ENCODE data around the gene NABP1. TPM values are rescaled to one million over a fixed set of nuclear protein-coding genes. Genes with fewer than 3 reads are reported as not detected.

Gene NABP1
- total RNA-seq, 2 experiments from 2014 or later: 16.7 to 42.5 TPM

DNA sequence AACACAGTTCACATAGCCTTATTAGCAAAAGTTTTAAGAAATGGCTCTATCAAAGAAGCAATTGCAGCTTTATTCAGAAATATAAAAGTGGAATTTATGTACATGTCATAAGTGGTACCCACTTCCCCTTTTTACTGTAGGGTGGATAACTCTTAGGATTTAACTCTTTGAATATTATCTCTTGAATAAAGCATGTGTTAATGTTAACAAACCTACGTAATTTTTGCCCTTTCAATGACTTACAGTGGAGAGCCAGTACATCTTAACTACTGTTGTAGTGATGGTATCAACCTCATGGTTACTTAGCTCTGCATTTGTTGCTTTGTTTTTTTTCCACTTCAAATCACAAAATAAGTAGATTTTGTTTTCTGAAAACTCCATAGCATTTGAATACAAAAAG is 8.8 kb downstream of the NABP1 start:
- Histone ChIP-seq H3K36me3 (ENCODE audit: insufficient read depth, low read length) (peaks cover 69% of the 10 kb centered on the region), H2AFZ (ENCODE audit: low read length) (no peak overlapping the region), H3K4me1 (ENCODE audit: insufficient read depth, low read length, poor library complexity, severe bottlenecking) (peaks cover 4% of the 10 kb centered on the region), H3K9me3 (ENCODE audit: low read length) (no peaks in the 10 kb centered on the region), H3K27ac (ENCODE audit: low read depth, low read length, poor library complexity, severe bottlenecking) (no peak overlapping the region), H3K4me3 (ENCODE audit: low read depth, low read length, poor library complexity, severe bottlenecking) (no peak overlapping the region), H3K79me2 (ENCODE audit: insufficient read depth, low read depth, low read length) (peaks cover 2% of the 10 kb centered on the region; the same call in 1 of the 2 replicates), H3K4me2 (ENCODE audit: low read length) (no peak overlapping the region), H4K20me1 (ENCODE audit: insufficient read depth, low read length) (no peaks in the 10 kb centered on the region), H3K9me2 (ENCODE audit: insufficient read depth, low read length) (no peaks in the 10 kb centered on the region)
- no peak for DNase-seq (ENCODE audit: low spot score)
- POLR2A ChIA-PET: interaction anchor here (0.7 to 1.3 kb wide), 3 partner anchors 10 to 1739 kb away, joined by 3 to 7 read pairs (median 4); no protein-coding TSS in a partner anchor
- intact Hi-C loops (cut with micrococcal nuclease; ENCODE audit: unreplicated experiment): no loop called here
- CTCF ChIA-PET (ENCODE audit: unreplicated experiment): no interaction called here
- TF ChIP-seq CTCF (conservative IDR thresholded peaks at IDR 0.05; ENCODE audit: low read length) (no peak), EZH2phosphoT487 (IDR thresholded peaks at IDR 0.05; ENCODE audit: borderline replicate concordance, low read depth, low read length) (no peak)
- BruUV-seq (replicated peaks): no TSS peak

GRCh38 chr2:191687867-191688266 is 9.9 kb downstream of the NABP1 start:
- intact Hi-C loops (cut with micrococcal nuclease; ENCODE audit: unreplicated experiment): no loop called here

More at GRCh38 chr2:191687867-191688266, 9.9 kb downstream of the NABP1 start:
- TF ChIP-seq CTCF (conservative IDR thresholded peaks at IDR 0.05; ENCODE audit: low read length) (no peak), EZH2phosphoT487 (IDR thresholded peaks at IDR 0.05; ENCODE audit: borderline replicate concordance, low read depth, low read length) (no peak)
- ChIA-PET POLR2A (interaction anchor here (0.7 to 1.5 kb wide), 4 partner anchors 11 to 77 kb away, joined by 3 to 5 read pairs (median 3); no protein-coding TSS in a partner anchor), CTCF (ENCODE audit: unreplicated experiment) (no interaction called here)
- Histone ChIP-seq H2AFZ (ENCODE audit: low read length) (no peak overlapping the region), H3K9me2 (ENCODE audit: insufficient read depth, low read length) (no peaks in the 10 kb centered on the region), H3K4me1 (ENCODE audit: insufficient read depth, low read length, poor library complexity, severe bottlenecking) (peaks cover 4% of the 10 kb centered on the region), H3K9me3 (ENCODE audit: low read length) (no peaks in the 10 kb centered on the region), H4K20me1 (ENCODE audit: insufficient read depth, low read length) (no peaks in the 10 kb centered on the region), H3K4me3 (ENCODE audit: low read depth, low read length, poor library complexity, severe bottlenecking) (no peak overlapping the region), H3K36me3 (ENCODE audit: insufficient read depth, low read length) (peaks cover 59% of the 10 kb centered on the region), H3K27ac (ENCODE audit: low read depth, low read length, poor library complexity, severe bottlenecking) (no peak overlapping the region), H3K4me2 (ENCODE audit: low read length) (no peak overlapping the region), H3K79me2 (ENCODE audit: insufficient read depth, low read depth, low read length) (no peaks in the 10 kb centered on the region)
- no TSS peak for BruUV-seq (replicated peaks)
- no peak for DNase-seq (ENCODE audit: low spot score)
